SK-N-SH (cell line): ENCODE measurements around the gene TSC22D2. TPM values are rescaled to one million over a fixed set of nuclear protein-coding genes. Genes with fewer than 3 reads are reported as not detected.

ENCODE experiments used
- CTCF ChIA-PET: fragments of 300-600, 350-600 bp; formaldehyde crosslinking; extraction: SDS; loops from one replicate; lab custom pipeline; 2021; lab: Yijun Ruan, JAX
- POLR2A ChIA-PET: fragments of 350-600 bp; sonication (Branson Sonifier 250); formaldehyde crosslinking; extraction: SDS; loops from one replicate; lab custom pipeline; 2020; ENCODE audit warnings: antibody characterized with exemption, inconsistent platforms; lab: Yijun Ruan, JAX
- DNase-seq: peaks from one replicate; pipeline ENCODE4 v3.0.0; 2012
- H2AFZ ChIP-seq: fragments of 200-600 bp; sonication (generic); 2 replicates; pipeline ENCODE4 v1.8.1; 2016; ENCODE audit warnings: antibody characterized with exemption, mild to moderate bottlenecking, low read depth
- H3F3A ChIP-seq: fragments of 200-600 bp; sonication (generic); replicated peaks from 2 replicates; pipeline ENCODE3; 2016; ENCODE audit warnings: antibody characterized with exemption, mild to moderate bottlenecking; ENCODE audit not compliant: insufficient read depth
- H3K27ac ChIP-seq, 2 experiments: fragments of 200-500 bp in 1 of 2; fragments of 200-600 bp in 1 of 2; sonication (Bioruptor generic) in 1 of 2; sonication (generic), shearing (Covaris generic) in 1 of 2; 2 replicates each; pipeline versions ENCODE4 v1.5.1 to v1.6.1; 2014 to 2016; ENCODE audit warnings: low read depth in 2 of 2, inconsistent platforms in 1 of 2, low read length in 1 of 2, mild to moderate bottlenecking in 1 of 2, mixed read lengths in 1 of 2
- H3K27me3 ChIP-seq: fragments of 200-600 bp; sonication (generic), shearing (Covaris generic); 2 replicates; pipeline ENCODE4 v1.6.1; 2016; ENCODE audit warnings: mixed run types; ENCODE audit not compliant: insufficient read depth
- H3K36me3 ChIP-seq, 2 experiments: fragments of 200-500 bp in 1 of 2; fragments of 200-600 bp in 1 of 2; sonication (Bioruptor generic) in 1 of 2; sonication (generic) in 1 of 2; replicated peaks in 1 of 2; 2 replicates each; pipeline versions ENCODE3 to v1.5.1; 2014 to 2016; ENCODE audit warnings: low read length in 1 of 2, mild to moderate bottlenecking in 1 of 2; ENCODE audit not compliant: insufficient read depth in 2 of 2, control insufficient read depth in 1 of 2
- H3K4me1 ChIP-seq, 2 experiments: fragments of 200-500 bp in 1 of 2; fragments of 200-600 bp in 1 of 2; sonication (Bioruptor generic) in 1 of 2; sonication (generic), shearing (Covaris generic) in 1 of 2; 2 replicates each; pipeline versions ENCODE4 v1.5.1 to v1.6.1; 2014 to 2016; ENCODE audit warnings: low read depth in 1 of 2, low read length in 1 of 2, mixed run types in 1 of 2; ENCODE audit not compliant: insufficient read depth in 2 of 2, control insufficient read depth in 1 of 2
- H3K4me2 ChIP-seq: fragments of 200-600 bp; sonication (generic), shearing (Covaris generic); 2 replicates; pipeline ENCODE4 v1.6.1; 2017; ENCODE audit warnings: mixed run types
- H3K4me3 ChIP-seq, 2 experiments: fragments of 200-500 bp in 1 of 2; fragments of 200-600 bp in 1 of 2; sonication (Bioruptor generic) in 1 of 2; sonication (generic), shearing (Covaris generic) in 1 of 2; 2 replicates each; pipeline versions ENCODE4 v1.5.1 to v1.8.1; 2014 to 2016; ENCODE audit warnings: low read depth in 2 of 2, inconsistent platforms in 1 of 2, low read length in 1 of 2, mild to moderate bottlenecking in 1 of 2, mixed read lengths in 1 of 2, moderate library complexity in 1 of 2
- H3K79me2 ChIP-seq: fragments of 200-600 bp; sonication (generic); 2 replicates; pipeline ENCODE4 v1.8.1; 2017; ENCODE audit warnings: mild to moderate bottlenecking; ENCODE audit not compliant: insufficient read depth
- H3K9ac ChIP-seq: fragments of 200-600 bp; sonication (generic); 2 replicates; pipeline ENCODE4 v1.6.1; 2017; ENCODE audit warnings: mixed run types
- H3K9me2 ChIP-seq: fragments of 200-600 bp; sonication (generic); 2 replicates; pipeline ENCODE4 v1.6.1; 2017; ENCODE audit warnings: mixed run types
- H3K9me3 ChIP-seq: fragments of 200-600 bp; sonication (generic); 2 replicates; pipeline ENCODE4 v1.6.1; 2017; ENCODE audit warnings: mixed run types, mild to moderate bottlenecking, moderate library complexity
- H4K20me1 ChIP-seq: fragments of 200-600 bp; sonication (generic); 2 replicates; pipeline ENCODE4 v1.6.1; 2017; ENCODE audit warnings: mild to moderate bottlenecking, mixed run types; ENCODE audit not compliant: insufficient read depth
- EP300 ChIP-seq, 2 experiments: IDR thresholded peaks; 2 replicates each; pipeline versions ENCODE4 v1.4.0 to v1.6.1; 2012; ENCODE audit warnings: borderline replicate concordance in 1 of 2, low read depth in 1 of 2, low read length in 1 of 2
- EZH2phosphoT487 ChIP-seq: fragments of 200-600 bp; sonication (generic); IDR thresholded peaks from 2 replicates; pipeline ENCODE4 v1.6.1; 2017; ENCODE audit warnings: low read depth, mixed run types, mild to moderate bottlenecking, antibody characterized with exemption, moderate library complexity, borderline replicate concordance
- FOXM1 ChIP-seq: IDR thresholded peaks from 2 replicates; pipeline ENCODE4 v1.4.0; 2012; ENCODE audit warnings: low read depth, mild to moderate bottlenecking
- GABPA ChIP-seq: IDR thresholded peaks from 2 replicates; pipeline ENCODE4 v1.4.0; 2012; ENCODE audit warnings: low read depth, mild to moderate bottlenecking
- GATA2 ChIP-seq: sonication (generic); formaldehyde crosslinking; IDR thresholded peaks from 2 replicates; pipeline ENCODE4 v1.5.0; 2020; ENCODE audit warnings: mild to moderate bottlenecking, missing genetic modification reagents
- JUND ChIP-seq: IDR thresholded peaks from 2 replicates; pipeline ENCODE4 v1.4.0; 2012
- MAX ChIP-seq: IDR thresholded peaks from 2 replicates; pipeline ENCODE4 v1.4.0; 2012; ENCODE audit warnings: low read depth
- NFIC ChIP-seq: IDR thresholded peaks from 2 replicates; pipeline ENCODE4 v1.4.0; 2012; ENCODE audit warnings: borderline replicate concordance
- RAD21 ChIP-seq: IDR thresholded peaks from 2 replicates; pipeline ENCODE4 v1.6.1; 2012; ENCODE audit warnings: mild to moderate bottlenecking, low read length
- RCOR1 ChIP-seq: fragments of 150-350 bp; IDR thresholded peaks from 2 replicates; pipeline ENCODE4 v1.6.1; 2017; ENCODE audit warnings: antibody characterized with exemption, low read length
- SIN3A ChIP-seq: IDR thresholded peaks from 2 replicates; pipeline ENCODE4 v1.6.1; 2012; ENCODE audit warnings: low read depth, mild to moderate bottlenecking, low read length, moderate library complexity, borderline replicate concordance
- SMC3 ChIP-seq: IDR thresholded peaks from 2 replicates; pipeline ENCODE4 v1.6.1; 2012; ENCODE audit warnings: low read depth, low read length, improper control_type of control experiment
- TAF1 ChIP-seq: IDR thresholded peaks from 2 replicates; pipeline ENCODE4 v1.6.1; 2012; ENCODE audit warnings: low read depth, mild to moderate bottlenecking, low read length, moderate library complexity, borderline replicate concordance
- TCF12 ChIP-seq: IDR thresholded peaks from 2 replicates; pipeline ENCODE4 v1.4.0; 2012
- TEAD4 ChIP-seq: IDR thresholded peaks from 2 replicates; pipeline ENCODE4 v1.4.0; 2012; ENCODE audit warnings: mild to moderate bottlenecking, borderline replicate concordance; ENCODE audit not compliant: insufficient read depth
- USF1 ChIP-seq: IDR thresholded peaks from 2 replicates; pipeline ENCODE4 v1.4.0; 2012; ENCODE audit warnings: low read depth, borderline replicate concordance
- USF2 ChIP-seq: fragments of 150-350 bp; IDR thresholded peaks from 2 replicates; pipeline ENCODE4 v1.6.1; 2017; ENCODE audit warnings: antibody characterized with exemption, low read length, low read depth, borderline replicate concordance
- YY1 ChIP-seq: IDR thresholded peaks from 2 replicates; pipeline ENCODE4 v1.4.0; 2012; ENCODE audit warnings: low read depth, mild to moderate bottlenecking
- ZBTB33 ChIP-seq: IDR thresholded peaks from 2 replicates; pipeline ENCODE4 v1.4.0; 2012; ENCODE audit warnings: low read depth, borderline replicate concordance
- WGBS: methylation state at CpG from one replicate; pipeline ENCODE4 v1.1.6; 2017; ENCODE audit warnings: low lambda C conversion rate; 5-methylcytosine and 5-hydroxymethylcytosine counted together
- polyA plus RNA-seq, 3 experiments: library from polyadenylated mRNA; depleted of rRNA; stranded (reverse); fragments of >200 nt; gene quantifications; 2 replicates each; pipeline ENCODE4 v1.2.3, GENCODE V29; 2012

Gene TSC22D2
- polyA plus RNA-seq, 1 of the 3 experiments (the other 2 are of a cell fraction): 4.8 TPM

- peaks cover 46 to 50% of the 10 kb centered on the region in 2 experiments for H3K36me3 ChIP-seq
- no peaks in the 10 kb centered on the region for H3K27me3 ChIP-seq
- H3K9me3 ChIP-seq: no peaks in the 10 kb centered on the region
- H3K4me3 ChIP-seq: no peak overlapping the region
- DNase-seq: no peak
- TF ChIP-seq SMC3: no peak
- no peak for TF ChIP-seq JUND
- TF ChIP-seq NFIC: no peak
- TF ChIP-seq EZH2phosphoT487: no peak
- no peak for TF ChIP-seq RAD21
- no peak for TF ChIP-seq RCOR1
- no peak for TF ChIP-seq FOXM1
- no peak for TF ChIP-seq YY1
- TF ChIP-seq MAX: no peak
- no peak for TF ChIP-seq GATA2 (CRISPR knock-in tag)
- no peak for TF ChIP-seq ZBTB33
- no peak for TF ChIP-seq TAF1
- no peak for TF ChIP-seq TEAD4
- no peak for TF ChIP-seq GABPA
- TF ChIP-seq USF1: no peak
- TF ChIP-seq USF2: no peak
- TF ChIP-seq SIN3A: no peak
- TF ChIP-seq TCF12: no peak
- TF ChIP-seq EP300 (IDR thresholded peaks at IDR 0.05; ENCODE audit: borderline replicate concordance in 1 of 2, low read depth in 1 of 2, low read length in 1 of 2): no peak
- WGBS: 75% methylated on average over 1 of the region's 1 CpG
- no peak overlapping the region for H2AFZ ChIP-seq
- ChIA-PET POLR2A (no interaction called here), CTCF (interaction anchor here (1.2 kb wide), 1 partner anchor 9 kb away, joined by 3 read pairs; no protein-coding TSS in a partner anchor)
- peaks cover 24% of the 10 kb centered on the region for H3F3A ChIP-seq
- peaks cover 94% of the 10 kb centered on the region for H4K20me1 ChIP-seq
- peaks cover 100% of the 10 kb centered on the region for H3K79me2 ChIP-seq
- no peak overlapping the region for H3K4me2 ChIP-seq
- peaks cover 2 to 54% of the 10 kb centered on the region in 2 experiments; a peak in 3 of 4 replicates for H3K4me1 ChIP-seq
- peak overlapping the region in 1 of 2 experiments; percentile 20; a peak in 2 of 4 replicates for H3K27ac ChIP-seq
- H3K9ac ChIP-seq: no peak overlapping the region
- H3K9me2 ChIP-seq: no peaks in the 10 kb centered on the region
These were observed 11.2 kb downstream of the TSC22D2 start for GRCh38 chr3:150419076-150419868.
